ENCODE data around the gene RYR3. TPM values are rescaled to one million over a fixed set of nuclear protein-coding genes. Genes with fewer than 3 reads are reported as not detected.

RYR3 gene
- total and polyA plus RNA-seq, 4 donors, result 0.09 to 1.4 (median 0.47) TPM

- H3K9ac ChIP-seq (ENCODE audit: insufficient read depth in 1 of 2, low read length in 2 of 2), result no peak overlapping the region
- H3K27me3 ChIP-seq (ENCODE audit: control insufficient read depth in 3 of 3, insufficient read depth in 3 of 3, low read length in 2 of 3), result no peaks in the 10 kb centered on the region
- no peak overlapping the region for H3K27ac ChIP-seq (ENCODE audit: low read depth in 1 of 2, low read length in 1 of 2)
- H3K9me3 ChIP-seq (ENCODE audit: control insufficient read depth in 4 of 4, insufficient read depth in 3 of 4, low read length in 3 of 4), result no peaks in the 10 kb centered on the region
- ATAC-seq (ENCODE audit: insufficient read depth, low FRiP score) (no peak), DNase-seq (no peak)
- H3K4me3 ChIP-seq, result no peak overlapping the region
- 56 to 74% methylated on average over 4 of the region's 4 CpGs for WGBS, 2 donors
- no peaks in the 10 kb centered on the region for H3K4me1 ChIP-seq (ENCODE audit: control insufficient read depth in 5 of 5, insufficient read depth in 5 of 5, low read length in 5 of 5)
- TF ChIP-seq, protein P1, sequence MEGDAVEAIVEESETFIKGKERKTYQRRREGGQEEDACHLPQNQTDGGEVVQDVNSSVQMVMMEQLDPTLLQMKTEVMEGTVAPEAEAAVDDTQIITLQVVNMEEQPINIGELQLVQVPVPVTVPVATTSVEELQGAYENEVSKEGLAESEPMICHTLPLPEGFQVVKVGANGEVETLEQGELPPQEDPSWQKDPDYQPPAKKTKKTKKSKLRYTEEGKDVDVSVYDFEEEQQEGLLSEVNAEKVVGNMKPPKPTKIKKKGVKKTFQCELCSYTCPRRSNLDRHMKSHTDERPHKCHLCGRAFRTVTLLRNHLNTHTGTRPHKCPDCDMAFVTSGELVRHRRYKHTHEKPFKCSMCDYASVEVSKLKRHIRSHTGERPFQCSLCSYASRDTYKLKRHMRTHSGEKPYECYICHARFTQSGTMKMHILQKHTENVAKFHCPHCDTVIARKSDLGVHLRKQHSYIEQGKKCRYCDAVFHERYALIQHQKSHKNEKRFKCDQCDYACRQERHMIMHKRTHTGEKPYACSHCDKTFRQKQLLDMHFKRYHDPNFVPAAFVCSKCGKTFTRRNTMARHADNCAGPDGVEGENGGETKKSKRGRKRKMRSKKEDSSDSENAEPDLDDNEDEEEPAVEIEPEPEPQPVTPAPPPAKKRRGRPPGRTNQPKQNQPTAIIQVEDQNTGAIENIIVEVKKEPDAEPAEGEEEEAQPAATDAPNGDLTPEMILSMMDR (IDR thresholded peaks at IDR 0.05; ENCODE audit: control extremely low read depth, extremely low read depth), result no peak
- no peaks in the 10 kb centered on the region for H3K36me3 ChIP-seq (ENCODE audit: control insufficient read depth in 4 of 4, insufficient read depth in 4 of 4, low read length in 4 of 4)
Measured at GRCh38 chr15:33508703-33509102, 197.9 kb downstream of the RYR3 start.

DNA sequence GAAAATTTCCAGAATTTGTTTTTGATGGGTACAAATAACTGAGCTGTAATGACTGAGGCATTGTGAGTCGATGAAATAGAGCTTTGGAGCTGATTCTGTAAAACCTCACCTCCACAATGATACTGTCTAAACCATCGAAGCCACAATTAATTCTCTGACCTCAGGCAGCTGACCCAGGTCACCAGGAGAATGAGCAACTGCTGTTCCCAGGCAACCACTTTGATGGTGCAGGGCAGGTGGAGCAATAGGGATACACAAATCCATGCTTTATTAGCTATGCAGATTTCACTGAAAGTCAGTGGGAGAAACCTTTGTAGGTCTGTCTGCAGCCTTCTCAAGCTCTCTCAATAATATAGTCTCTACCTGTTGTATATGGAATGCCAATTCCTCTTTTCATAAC, 204.4 kb downstream of the RYR3 start:
- WGBS, 2 donors, result 80 to 81% methylated on average over 2 of the region's 2 CpGs
- H3K9ac ChIP-seq (ENCODE audit: insufficient read depth in 1 of 2, low read length in 2 of 2), result no peak overlapping the region
- H3K36me3 ChIP-seq (ENCODE audit: control insufficient read depth in 4 of 4, insufficient read depth in 4 of 4, low read length in 4 of 4), result no peaks in the 10 kb centered on the region
- H3K27ac ChIP-seq (ENCODE audit: low read depth in 1 of 2, low read length in 1 of 2), result no peak overlapping the region
- H3K27me3 ChIP-seq (ENCODE audit: control insufficient read depth in 3 of 3, insufficient read depth in 3 of 3, low read length in 2 of 3), result no peaks in the 10 kb centered on the region
- DNase-seq (no peak), ATAC-seq (ENCODE audit: insufficient read depth, low FRiP score) (no peak)
- H3K4me3 ChIP-seq, result no peak overlapping the region
- TF ChIP-seq, protein P1 (IDR thresholded peaks at IDR 0.05; ENCODE audit: control extremely low read depth, extremely low read depth), result no peak
- peaks cover 0 to 2% (median 0%) of the 10 kb centered on the region in 4 donors for H3K9me3 ChIP-seq (ENCODE audit: control insufficient read depth in 4 of 4, insufficient read depth in 3 of 4, low read length in 3 of 4)
- H3K4me1 ChIP-seq (ENCODE audit: control insufficient read depth in 5 of 5, insufficient read depth in 5 of 5, low read length in 5 of 5), result no peaks in the 10 kb centered on the region

- TF ChIP-seq, protein P1 (IDR thresholded peaks at IDR 0.05; ENCODE audit: control extremely low read depth, extremely low read depth), result no peak
- H3K27ac ChIP-seq (ENCODE audit: low read depth in 1 of 2, low read length in 1 of 2), result no peak overlapping the region
- H3K4me3 ChIP-seq, result no peak overlapping the region
- H3K9me3 ChIP-seq (ENCODE audit: control insufficient read depth in 4 of 4, insufficient read depth in 3 of 4, low read length in 3 of 4), result peaks cover 0 to 2% (median 0%) of the 10 kb centered on the region in 4 donors
- no peak overlapping the region for H3K9ac ChIP-seq (ENCODE audit: insufficient read depth in 1 of 2, low read length in 2 of 2)
- WGBS, 2 donors, result 75 to 80% methylated on average over 2 of the region's 2 CpGs
- ATAC-seq (ENCODE audit: insufficient read depth, low FRiP score) (no peak), DNase-seq (no peak)
- H3K27me3 ChIP-seq (ENCODE audit: control insufficient read depth in 3 of 3, insufficient read depth in 3 of 3, low read length in 2 of 3), result no peaks in the 10 kb centered on the region
- H3K36me3 ChIP-seq (ENCODE audit: control insufficient read depth in 4 of 4, insufficient read depth in 4 of 4, low read length in 4 of 4), result no peaks in the 10 kb centered on the region
- no peaks in the 10 kb centered on the region for H3K4me1 ChIP-seq (ENCODE audit: control insufficient read depth in 5 of 5, insufficient read depth in 5 of 5, low read length in 5 of 5)
Measured at GRCh38 chr15:33516563-33516962, 205.8 kb downstream of the RYR3 start.

DNA sequence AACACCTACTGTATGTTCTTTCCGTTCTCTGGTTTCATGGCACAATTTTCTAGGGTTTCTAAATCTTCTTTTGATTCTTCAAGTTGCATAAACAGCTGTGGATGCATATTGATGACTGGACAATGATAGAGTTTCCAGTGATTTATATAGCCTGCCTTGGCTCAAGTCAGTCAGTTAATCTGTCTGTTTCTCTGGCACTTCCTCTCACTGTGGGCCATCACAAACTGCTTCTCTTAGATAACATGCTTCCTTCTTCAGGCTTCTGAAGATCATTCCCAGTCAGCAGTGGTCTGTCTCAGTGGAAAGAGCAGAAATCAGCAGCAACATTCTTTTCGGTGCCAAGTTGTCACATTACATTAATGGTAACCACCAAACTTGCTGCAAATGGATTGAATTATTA, 207.2 kb downstream of the RYR3 start:
- TF ChIP-seq, protein P1 (IDR thresholded peaks at IDR 0.05; ENCODE audit: control extremely low read depth, extremely low read depth), result no peak
- no peak overlapping the region for H3K9ac ChIP-seq (ENCODE audit: insufficient read depth in 1 of 2, low read length in 2 of 2)
- H3K36me3 ChIP-seq (ENCODE audit: control insufficient read depth in 4 of 4, insufficient read depth in 4 of 4, low read length in 4 of 4), result no peaks in the 10 kb centered on the region
- H3K4me1 ChIP-seq (ENCODE audit: control insufficient read depth in 5 of 5, insufficient read depth in 5 of 5, low read length in 5 of 5), result no peaks in the 10 kb centered on the region
- peaks cover 0 to 2% (median 0%) of the 10 kb centered on the region in 4 donors for H3K9me3 ChIP-seq (ENCODE audit: control insufficient read depth in 4 of 4, insufficient read depth in 3 of 4, low read length in 3 of 4)
- H3K27me3 ChIP-seq (ENCODE audit: control insufficient read depth in 3 of 3, insufficient read depth in 3 of 3, low read length in 2 of 3), result no peaks in the 10 kb centered on the region
- no peak overlapping the region for H3K27ac ChIP-seq (ENCODE audit: low read depth in 1 of 2, low read length in 1 of 2)
- no peak for ATAC-seq (ENCODE audit: insufficient read depth, low FRiP score)
- H3K4me3 ChIP-seq, result no peak overlapping the region
- 39 to 51% methylated on average over 2 of the region's 2 CpGs for WGBS, 2 donors
- no peak for DNase-seq

All from lung (tissue), 12 donors.